Stimulated activated CD8-positive, alpha-beta memory T cell treated with anti-CD3 and anti-CD28 coated beads, Interleukin-7, amount 100 ng/mL, for 24 hours (primary cell): ENCODE data around the gene ZNF583.

Experiments
- DNase-seq: peaks from one replicate; pipeline ENCODE4 v3.0.0-alpha.2; 2020; ENCODE audit warnings: low read depth

ZNF583 gene

DNA sequence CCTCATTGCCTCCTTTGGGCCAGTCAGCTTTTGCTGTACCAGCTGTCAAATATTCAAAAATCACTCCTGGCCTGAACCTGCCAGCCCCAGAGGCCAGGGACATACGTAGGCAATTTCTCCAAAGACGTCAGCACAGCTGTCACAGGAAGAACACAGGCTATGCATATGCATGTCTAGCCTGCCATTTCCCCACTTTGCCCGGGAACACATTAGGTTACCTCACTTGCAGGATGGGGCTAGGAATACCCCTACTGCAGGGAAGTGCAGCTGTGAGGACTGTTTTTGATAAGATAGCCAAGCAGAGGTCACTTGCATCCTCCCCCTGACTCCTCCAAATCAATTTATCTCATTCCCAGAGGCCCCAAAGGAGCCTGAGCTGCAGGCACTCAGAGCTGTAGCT is 70.2 kb downstream of the ZNF583 start:
- DNase-seq = no peak

DNA sequence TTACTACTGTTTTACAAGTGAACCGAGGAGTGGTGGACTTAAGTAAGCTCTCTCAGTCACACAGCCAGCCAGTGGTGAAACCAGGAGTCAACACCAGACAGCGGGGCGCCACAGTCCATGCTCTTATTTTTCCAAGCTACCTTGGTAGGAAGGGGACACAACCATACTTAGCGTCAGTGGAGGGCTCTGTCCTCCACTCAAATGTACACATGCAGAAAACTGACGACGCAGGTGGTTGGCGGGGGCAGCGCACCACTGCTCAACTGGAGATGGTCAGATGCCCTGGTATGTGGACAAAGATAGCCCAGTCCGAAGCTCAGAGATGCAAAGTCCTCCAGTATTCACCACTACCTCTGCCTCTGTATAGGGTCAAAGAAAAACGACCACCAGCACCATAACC is 72.0 kb downstream of the ZNF583 start:
- no peak for DNase-seq
